DND-41 (cell line): ENCODE results near the gene MYO1E.

Experiments
- ATAC-seq: fragments of 200-7000 bp; cut with Tn5 transposase; 3 replicates; pipeline ENCODE4 v1.9.1; 2021; ENCODE audit warnings: low read depth; ENCODE audit not compliant: insufficient read depth
- DNase-seq: peaks from one replicate; pipeline ENCODE4 v3.0.0-alpha.2; 2020
- H2AFZ ChIP-seq: 2 replicates; pipeline ENCODE4 v1.6.0; 2012; ENCODE audit warnings: low read depth, low read length
- H3K27ac ChIP-seq: 2 replicates; pipeline ENCODE4 v1.5.1; 2012; ENCODE audit warnings: low read length, inconsistent platforms
- H3K27me3 ChIP-seq: fragments of 200-600 bp; sonication (generic); 2 replicates; pipeline ENCODE4 v1.6.0; 2012; ENCODE audit warnings: low read length, mild to moderate bottlenecking, inconsistent platforms; ENCODE audit not compliant: insufficient read depth, poor library complexity
- H3K36me3 ChIP-seq: 2 replicates; pipeline ENCODE4 v1.5.1; 2012; ENCODE audit warnings: low read length, inconsistent platforms; ENCODE audit not compliant: insufficient read depth
- H3K4me1 ChIP-seq: 2 replicates; pipeline ENCODE4 v1.5.1; 2012; ENCODE audit warnings: mild to moderate bottlenecking, low read length; ENCODE audit not compliant: insufficient read depth
- H3K4me2 ChIP-seq: 2 replicates; pipeline ENCODE4 v1.6.0; 2012; ENCODE audit warnings: mild to moderate bottlenecking, moderate library complexity, low read length, inconsistent platforms; ENCODE audit not compliant: insufficient read depth
- H3K4me3 ChIP-seq, 2 experiments: fragments of 200-600 bp in 1 of 2; shearing (Covaris generic) in 1 of 2; 2 replicates each; pipeline ENCODE4 v1.5.1; 2012 to 2016; ENCODE audit warnings: inconsistent platforms in 2 of 2, low read length in 2 of 2, mild to moderate bottlenecking in 2 of 2, low read depth in 1 of 2, moderate library complexity in 1 of 2
- H3K79me2 ChIP-seq: 2 replicates; pipeline ENCODE4 v1.6.0; 2012; ENCODE audit warnings: low read length, inconsistent platforms; ENCODE audit not compliant: insufficient read depth
- H3K9ac ChIP-seq: 2 replicates; pipeline ENCODE4 v1.6.0; 2012; ENCODE audit warnings: low read depth, mild to moderate bottlenecking, inconsistent platforms, low read length, moderate library complexity
- H3K9me3 ChIP-seq: 2 replicates; pipeline ENCODE4 v1.5.1; 2012; ENCODE audit warnings: low read length, moderate library complexity, mild to moderate bottlenecking, inconsistent platforms; ENCODE audit not compliant: insufficient read depth, severe bottlenecking
- H4K20me1 ChIP-seq: 2 replicates; pipeline ENCODE4 v1.6.0; 2012; ENCODE audit warnings: low read length; ENCODE audit not compliant: insufficient read depth
- CTCF ChIP-seq: IDR thresholded peaks from 2 replicates; pipeline ENCODE4 v1.5.1; 2012; ENCODE audit warnings: borderline replicate concordance, low read length, moderate library complexity, mild to moderate bottlenecking; ENCODE audit not compliant: poor library complexity, severe bottlenecking; ENCODE audit errors: extremely low read depth
- EZH2 ChIP-seq: IDR thresholded peaks from 3 replicates; pipeline ENCODE4 v1.6.1; 2012; ENCODE audit warnings: borderline replicate concordance, low read depth, mild to moderate bottlenecking, moderate library complexity, low read length, inconsistent platforms; ENCODE audit not compliant: severe bottlenecking

MYO1E gene

GRCh38 chr15:59379531-59379930, 6.9 kb upstream of the MYO1E start:
- TF ChIP-seq EZH2 (no peak), CTCF (no peak)
- no peaks in the 10 kb centered on the region for H3K27me3 ChIP-seq
- no peak overlapping the region for H2AFZ ChIP-seq
- no peak overlapping the region for H3K27ac ChIP-seq
- H3K36me3 ChIP-seq = no peaks in the 10 kb centered on the region
- H3K9me3 ChIP-seq = no peaks in the 10 kb centered on the region
- no peak for ATAC-seq
- no peaks in the 10 kb centered on the region for H4K20me1 ChIP-seq
- no peak overlapping the region for H3K9ac ChIP-seq
- H3K4me1 ChIP-seq = no peaks in the 10 kb centered on the region
- DNase-seq = no peak
- H3K4me3 ChIP-seq = no peak overlapping the region
- H3K79me2 ChIP-seq = no peaks in the 10 kb centered on the region
- no peak overlapping the region for H3K4me2 ChIP-seq

GRCh38 chr15:59378855-59379254, 6.2 kb upstream of the MYO1E start:
- H3K9ac ChIP-seq = no peak overlapping the region
- no peaks in the 10 kb centered on the region for H3K9me3 ChIP-seq
- DNase-seq (no peak), ATAC-seq (no peak)
- H3K79me2 ChIP-seq = no peaks in the 10 kb centered on the region
- H3K36me3 ChIP-seq = no peaks in the 10 kb centered on the region
- no peak overlapping the region for H3K4me2 ChIP-seq
- H3K4me3 ChIP-seq = no peak overlapping the region
- no peaks in the 10 kb centered on the region for H3K4me1 ChIP-seq
- TF ChIP-seq CTCF (no peak), EZH2 (no peak)
- no peaks in the 10 kb centered on the region for H3K27me3 ChIP-seq
- H2AFZ ChIP-seq = no peak overlapping the region
- H3K27ac ChIP-seq = no peak overlapping the region
- H4K20me1 ChIP-seq = no peaks in the 10 kb centered on the region

- H3K27me3 ChIP-seq = no peaks in the 10 kb centered on the region
- no peak overlapping the region for H3K27ac ChIP-seq
- H2AFZ ChIP-seq = no peak overlapping the region
- no peak overlapping the region for H3K9ac ChIP-seq
- no peak for ATAC-seq
- H3K4me2 ChIP-seq = no peak overlapping the region
- no peaks in the 10 kb centered on the region for H3K9me3 ChIP-seq
- H3K4me3 ChIP-seq = no peak overlapping the region
- H3K4me1 ChIP-seq = no peaks in the 10 kb centered on the region
- H3K79me2 ChIP-seq = no peaks in the 10 kb centered on the region
- H4K20me1 ChIP-seq = no peaks in the 10 kb centered on the region
- DNase-seq = no peak
- TF ChIP-seq CTCF = no peak
- no peak for TF ChIP-seq EZH2
- H3K36me3 ChIP-seq = no peaks in the 10 kb centered on the region
These were observed 5.3 kb upstream of the MYO1E start for GRCh38 chr15:59377924-59378323.

- DNase-seq (no peak), ATAC-seq (no peak)
- Histone ChIP-seq H4K20me1 (no peaks in the 10 kb centered on the region), H3K79me2 (no peaks in the 10 kb centered on the region), H2AFZ (no peak overlapping the region), H3K27ac (no peak overlapping the region), H3K27me3 (no peaks in the 10 kb centered on the region), H3K9me3 (no peaks in the 10 kb centered on the region), H3K4me2 (no peak overlapping the region), H3K4me1 (no peaks in the 10 kb centered on the region), H3K9ac (no peak overlapping the region), H3K4me3 (no peak overlapping the region), H3K36me3 (no peaks in the 10 kb centered on the region)
- TF ChIP-seq EZH2 = no peak
- no peak for TF ChIP-seq CTCF
These were observed 4.1 kb upstream of the MYO1E start for GRCh38 chr15:59376733-59377132.
